ENCODE measurements around the gene NPIPB2.
"Not testable (repeated sequence)": the region's sequence is repeated elsewhere in the genome, so short reads cannot be mapped to it uniquely, and the experiment has no call there.

Gene NPIPB2

DNA sequence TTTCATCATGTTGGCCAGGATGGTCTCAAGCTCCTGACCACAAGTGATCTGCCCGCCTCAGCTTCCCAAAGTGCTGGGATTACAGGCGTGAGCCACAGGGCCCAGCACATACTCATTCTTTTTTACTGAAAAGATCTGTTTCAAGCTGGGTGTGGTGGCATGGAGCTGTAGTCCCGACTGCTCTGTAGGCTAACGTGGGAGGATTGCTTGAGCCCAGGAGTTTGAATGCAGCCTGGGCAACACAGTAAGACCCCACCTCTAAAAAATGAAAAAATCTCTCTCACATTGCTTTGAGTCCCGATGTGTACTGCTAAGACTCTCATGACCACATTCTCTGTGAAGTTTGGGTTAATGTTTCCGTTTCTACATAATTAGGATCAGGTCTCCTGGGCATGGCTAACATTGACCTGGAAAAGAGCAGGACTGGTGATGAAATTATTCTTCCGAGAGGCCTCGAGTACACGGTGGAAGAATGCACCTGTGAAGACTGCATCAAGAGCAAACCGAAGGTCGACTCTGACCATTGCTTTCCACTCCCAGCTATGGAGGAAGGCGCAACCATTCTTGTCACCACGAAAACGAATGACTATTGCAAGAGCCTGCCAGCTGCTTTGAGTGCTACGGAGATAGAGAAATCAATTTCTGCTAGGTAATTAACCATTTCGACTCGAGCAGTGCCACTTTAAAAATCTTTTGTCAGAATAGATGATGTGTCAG, 25.5 kb upstream of the NPIPB2 start:
- no peak overlapping the region for H3K4me3 ChIP-seq (ENCODE audit: low read depth, low read length)
- TF ChIP-seq, protein P1, sequence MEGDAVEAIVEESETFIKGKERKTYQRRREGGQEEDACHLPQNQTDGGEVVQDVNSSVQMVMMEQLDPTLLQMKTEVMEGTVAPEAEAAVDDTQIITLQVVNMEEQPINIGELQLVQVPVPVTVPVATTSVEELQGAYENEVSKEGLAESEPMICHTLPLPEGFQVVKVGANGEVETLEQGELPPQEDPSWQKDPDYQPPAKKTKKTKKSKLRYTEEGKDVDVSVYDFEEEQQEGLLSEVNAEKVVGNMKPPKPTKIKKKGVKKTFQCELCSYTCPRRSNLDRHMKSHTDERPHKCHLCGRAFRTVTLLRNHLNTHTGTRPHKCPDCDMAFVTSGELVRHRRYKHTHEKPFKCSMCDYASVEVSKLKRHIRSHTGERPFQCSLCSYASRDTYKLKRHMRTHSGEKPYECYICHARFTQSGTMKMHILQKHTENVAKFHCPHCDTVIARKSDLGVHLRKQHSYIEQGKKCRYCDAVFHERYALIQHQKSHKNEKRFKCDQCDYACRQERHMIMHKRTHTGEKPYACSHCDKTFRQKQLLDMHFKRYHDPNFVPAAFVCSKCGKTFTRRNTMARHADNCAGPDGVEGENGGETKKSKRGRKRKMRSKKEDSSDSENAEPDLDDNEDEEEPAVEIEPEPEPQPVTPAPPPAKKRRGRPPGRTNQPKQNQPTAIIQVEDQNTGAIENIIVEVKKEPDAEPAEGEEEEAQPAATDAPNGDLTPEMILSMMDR (IDR thresholded peaks at IDR 0.05; ENCODE audit: low read depth, low read length) = no peak

DNA sequence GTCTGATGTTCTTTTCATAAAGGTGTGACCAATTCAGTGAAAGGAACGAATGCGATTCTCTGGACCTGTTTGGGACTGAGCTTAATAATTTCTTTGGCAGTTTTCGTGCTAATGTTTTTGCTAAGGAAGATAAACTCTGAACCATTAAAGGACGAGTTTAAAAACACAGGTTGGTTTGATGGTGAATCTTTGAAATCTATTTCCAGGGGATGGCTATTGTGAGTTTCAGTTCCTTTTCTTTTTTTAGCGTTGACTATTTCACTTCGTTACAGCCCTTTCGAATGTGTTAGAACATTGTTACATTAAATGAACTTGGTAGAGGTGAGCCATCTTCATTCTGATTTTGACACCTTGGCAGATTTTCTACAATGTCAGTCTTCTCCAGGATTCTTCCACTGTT, 24.3 kb upstream of the NPIPB2 start:
- TF ChIP-seq, protein P1 (IDR thresholded peaks at IDR 0.05; ENCODE audit: low read depth, low read length) = no peak
- H3K4me3 ChIP-seq (ENCODE audit: low read depth, low read length) = no peak overlapping the region

DNA sequence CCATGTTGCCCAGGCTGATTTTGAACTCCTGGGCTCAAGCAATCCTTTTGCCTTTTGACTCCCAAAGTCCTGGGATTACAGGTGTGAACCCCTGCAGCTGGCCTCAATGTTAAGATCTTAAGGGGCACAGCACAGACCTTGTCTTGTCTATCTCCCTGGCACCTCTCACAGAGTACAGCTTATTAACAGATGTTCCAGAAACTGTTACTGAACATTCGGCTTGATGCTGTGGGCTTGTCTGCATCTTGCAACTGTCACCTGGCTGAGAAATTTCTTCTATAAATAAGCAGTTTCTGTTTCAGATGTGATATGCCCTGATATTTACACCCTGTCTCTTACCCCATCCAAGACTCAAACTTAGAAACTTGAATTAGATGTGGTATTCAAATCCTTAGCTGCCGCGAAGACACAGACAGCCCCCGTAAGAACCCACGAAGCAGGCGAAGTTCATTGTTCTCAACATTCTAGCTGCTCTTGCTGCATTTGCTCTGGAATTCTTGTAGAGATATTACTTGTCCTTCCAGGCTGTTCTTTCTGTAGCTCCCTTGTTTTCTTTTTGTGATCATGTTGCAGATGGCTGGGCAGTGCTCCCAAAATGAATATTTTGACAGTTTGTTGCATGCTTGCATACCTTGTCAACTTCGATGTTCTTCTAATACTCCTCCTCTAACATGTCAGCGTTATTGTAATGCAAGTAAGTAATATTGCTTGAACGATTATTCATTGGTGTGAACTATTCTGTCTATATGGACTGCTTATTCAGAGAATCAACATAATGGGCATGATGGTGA, 23.1 kb upstream of the NPIPB2 start, which contains the start of gene TNFRSF17:
Gene TNFRSF17, plus strand, starts transcription at position 450 of the 791 bp plus-strand sequence. Its CDS starts 115 bp downstream, at position 565.
- no peak within 1 kb of the TSS for H3K4me3 ChIP-seq (ENCODE audit: low read depth, low read length)
- TF ChIP-seq, protein P1 (IDR thresholded peaks at IDR 0.05; ENCODE audit: low read depth, low read length) = no peak

DNA sequence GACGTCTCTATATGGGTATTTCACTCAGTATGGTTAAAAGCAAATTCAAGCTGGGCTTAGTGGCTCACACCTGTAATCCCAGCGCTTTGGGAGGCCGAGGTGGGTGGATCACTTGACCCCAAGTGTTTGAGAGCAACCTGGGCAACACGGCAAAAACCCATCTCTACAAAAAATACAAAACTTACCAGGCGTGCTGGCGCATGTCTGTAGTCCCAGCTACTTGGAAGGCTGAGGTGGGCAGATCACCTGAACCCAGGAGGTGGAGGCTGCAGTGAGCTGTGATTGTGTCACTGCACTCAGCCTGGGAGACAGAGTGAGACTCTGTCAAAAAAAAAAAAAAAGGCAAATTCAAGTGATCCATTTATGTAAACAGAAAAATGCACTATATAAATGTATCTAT, 21.9 kb upstream of the NPIPB2 start:
- TF ChIP-seq, protein P1 (IDR thresholded peaks at IDR 0.05; ENCODE audit: low read depth, low read length) = no peak
- no peak overlapping the region for H3K4me3 ChIP-seq (ENCODE audit: low read depth, low read length)

DNA sequence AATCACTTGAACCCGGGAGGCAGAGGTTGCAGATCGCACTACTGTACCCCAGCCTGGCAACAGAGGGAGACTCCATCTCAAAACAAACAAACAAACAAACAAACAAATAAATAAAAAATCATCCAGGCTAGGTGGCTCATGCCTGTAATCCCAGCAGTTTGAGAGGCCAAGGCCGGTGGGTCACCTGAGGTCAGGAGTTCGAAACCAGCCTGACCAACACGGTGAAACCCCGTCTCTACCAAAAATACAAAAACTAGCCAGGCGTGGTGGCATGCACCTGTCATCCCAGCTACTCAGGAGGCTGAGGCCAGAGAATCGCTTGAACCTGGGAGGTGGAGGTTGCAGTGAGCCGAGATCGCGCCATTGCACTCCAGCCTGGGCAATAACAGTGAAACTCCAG, 21.1 kb upstream of the NPIPB2 start:
- H3K4me3 ChIP-seq (ENCODE audit: low read depth, low read length) = not testable (repeated sequence)

DNA sequence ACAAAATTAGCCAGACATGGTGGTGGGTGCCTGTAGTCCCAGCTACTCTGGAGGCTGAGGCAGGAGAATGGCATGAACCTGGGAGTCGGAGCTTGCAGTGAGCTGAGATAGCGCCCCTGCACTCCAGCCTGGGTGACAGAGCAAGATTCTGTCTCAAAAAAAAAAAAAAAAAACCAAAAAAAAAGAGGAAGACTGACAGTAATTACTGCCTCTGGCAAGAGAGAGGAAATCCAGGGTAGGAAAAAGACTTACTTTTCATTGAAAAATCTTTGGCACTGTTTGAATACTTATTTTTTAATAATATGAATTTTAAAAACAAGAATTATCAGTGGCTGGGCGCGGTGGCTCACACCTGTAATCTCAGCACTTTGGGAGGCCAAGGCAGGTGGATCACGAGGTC, 20.6 kb upstream of the NPIPB2 start:
- H3K4me3 ChIP-seq (ENCODE audit: low read depth, low read length) = not testable (repeated sequence)

DNA sequence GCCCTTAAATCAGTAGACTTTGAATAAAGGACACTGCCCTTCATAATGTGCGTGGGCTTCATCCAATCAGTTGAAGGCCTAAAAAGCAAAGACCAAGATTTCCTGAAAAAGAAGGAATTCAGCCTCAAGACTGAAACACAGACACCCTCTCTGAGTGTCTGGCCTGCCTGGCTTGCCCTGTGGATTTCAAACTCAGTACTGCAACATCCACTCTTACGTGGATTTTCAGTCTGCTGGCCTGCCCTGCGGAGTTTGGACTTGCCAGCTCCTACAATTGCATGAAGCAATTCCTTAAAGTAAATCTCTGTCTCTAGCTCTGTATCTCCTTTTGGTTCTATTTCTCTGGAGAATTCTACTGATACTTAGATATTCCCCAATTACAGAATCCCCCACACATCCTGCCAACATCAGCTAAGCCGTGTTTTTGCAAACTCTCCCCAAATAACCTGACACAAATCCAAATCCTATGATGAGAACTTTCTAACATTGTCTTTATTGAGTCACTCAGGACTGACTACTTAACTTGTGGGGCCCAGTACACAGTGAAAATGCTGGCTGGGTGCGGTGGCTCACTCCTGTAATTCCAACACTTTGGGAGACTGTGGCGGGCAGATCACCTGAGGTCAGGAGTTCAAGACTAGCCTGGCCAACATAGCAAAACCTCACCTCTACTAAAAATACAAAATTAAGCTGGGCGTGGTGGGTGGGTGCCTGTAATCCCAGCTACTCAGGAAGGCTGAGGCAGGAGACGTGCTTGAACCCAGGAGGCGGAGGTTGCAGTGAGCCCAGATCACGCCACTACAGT, 15.9 kb upstream of the NPIPB2 start:
- H3K4me3 ChIP-seq (ENCODE audit: low read depth, low read length) = no peak overlapping the region
- TF ChIP-seq, protein P1 (IDR thresholded peaks at IDR 0.05; ENCODE audit: low read depth, low read length) = no peak

DNA sequence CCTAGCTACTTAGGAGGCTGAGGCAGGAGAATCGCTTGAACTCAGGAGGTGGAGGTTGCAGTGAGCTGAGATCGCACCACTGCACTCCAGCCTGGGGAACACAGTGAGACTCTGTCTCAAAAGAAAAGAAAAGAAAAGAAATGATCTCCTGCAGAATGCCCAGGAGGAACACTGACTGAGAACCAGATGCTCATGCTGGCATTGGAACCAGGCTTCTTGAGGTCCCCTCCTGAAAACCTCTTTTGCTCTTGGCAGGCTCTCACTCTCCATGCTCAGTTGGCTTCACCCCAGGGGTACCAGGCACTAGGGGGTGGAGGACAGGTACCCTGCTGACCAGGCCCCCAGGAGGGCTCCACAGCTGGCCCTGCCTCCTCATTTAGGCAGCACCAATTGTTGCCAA, 14.7 kb upstream of the NPIPB2 start:
- no peak overlapping the region for H3K4me3 ChIP-seq (ENCODE audit: low read depth, low read length)
- TF ChIP-seq, protein P1 (IDR thresholded peaks at IDR 0.05; ENCODE audit: low read depth, low read length) = no peak

All from WI38 (cell line).